GM18873 (cell line): ENCODE measurements around the gene EIF5A2.
"Not testable (repeated sequence)": the region's sequence is repeated elsewhere in the genome, so short reads cannot be mapped to it uniquely, and the experiment has no call there.

Experiments
- ATAC-seq: cut with Tn5 transposase; IDR thresholded peaks from one replicate; pipeline ENCODE4 v1.9.1; 2021; ENCODE audit warnings: mild to moderate bottlenecking, moderate library complexity, moderate number of reproducible peaks; ENCODE audit not compliant: unreplicated experiment, low FRiP score

Gene EIF5A2

GRCh38 chr3:170897199-170897598, 11.2 kb downstream of the EIF5A2 start:
- not testable (repeated sequence) for ATAC-seq

DNA sequence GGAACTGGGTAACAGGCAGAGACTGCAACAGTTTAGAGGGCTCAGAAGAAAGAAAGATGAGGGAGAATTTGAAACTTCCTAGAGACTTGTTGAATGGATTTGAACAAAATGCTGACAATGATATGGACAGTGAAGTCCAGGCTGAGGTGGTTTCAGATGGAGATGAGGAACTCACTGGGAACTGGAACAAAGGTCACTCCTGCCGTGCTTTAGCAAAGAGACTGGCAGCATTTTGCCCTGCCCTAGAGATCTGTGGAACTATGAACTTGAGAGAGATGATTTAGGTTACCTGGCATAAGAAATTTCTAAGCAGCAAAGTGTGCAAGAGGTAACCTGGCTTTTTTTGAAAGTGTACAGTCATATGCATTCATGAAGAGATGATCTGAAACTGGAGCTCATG, 11.7 kb downstream of the EIF5A2 start:
- ATAC-seq: no peak

DNA sequence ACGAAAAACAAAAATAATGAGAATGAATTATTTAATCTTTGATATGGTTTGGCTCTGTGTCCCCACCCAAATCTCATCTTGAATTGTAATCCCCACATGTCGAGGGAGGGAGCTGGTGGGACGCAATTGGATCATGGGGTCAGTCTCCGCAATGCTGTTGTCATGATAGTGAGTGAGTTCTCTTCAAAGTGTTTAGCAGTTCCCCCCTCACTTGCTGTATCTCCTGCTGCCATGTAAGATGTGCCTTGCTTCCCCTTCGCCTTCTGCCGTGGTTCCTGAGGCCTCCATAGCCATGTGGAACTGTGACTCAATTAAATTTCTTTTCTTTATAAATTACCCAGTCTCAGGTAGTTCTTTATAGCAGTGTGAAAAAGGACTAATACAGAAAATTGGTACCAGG, 12.1 kb downstream of the EIF5A2 start:
- not testable (repeated sequence) for ATAC-seq

- ATAC-seq: no peak
Measured at GRCh38 chr3:170893895-170894294, 14.5 kb downstream of the EIF5A2 start.

DNA sequence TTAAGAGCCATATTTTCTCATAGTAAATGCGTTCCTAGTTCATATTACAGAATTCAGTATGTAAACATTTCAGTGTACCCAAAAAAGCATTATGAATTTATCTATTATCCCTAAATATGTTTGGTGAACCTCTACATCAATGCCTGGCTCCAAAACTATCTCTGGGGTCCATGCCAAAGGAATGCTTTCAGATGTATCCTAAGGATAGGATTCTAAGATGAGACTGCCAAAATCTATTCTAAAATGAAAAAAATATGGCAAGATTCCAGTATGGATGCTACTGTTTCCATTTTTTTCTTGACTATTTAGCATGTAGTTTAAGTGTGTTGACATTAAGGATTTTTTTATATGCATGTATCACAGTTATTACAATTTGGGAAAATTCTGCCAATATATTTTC, 18.8 kb downstream of the EIF5A2 start:
- no peak for ATAC-seq

GRCh38 chr3:170889132-170889531, 19.3 kb downstream of the EIF5A2 start:
- ATAC-seq: no peak

DNA sequence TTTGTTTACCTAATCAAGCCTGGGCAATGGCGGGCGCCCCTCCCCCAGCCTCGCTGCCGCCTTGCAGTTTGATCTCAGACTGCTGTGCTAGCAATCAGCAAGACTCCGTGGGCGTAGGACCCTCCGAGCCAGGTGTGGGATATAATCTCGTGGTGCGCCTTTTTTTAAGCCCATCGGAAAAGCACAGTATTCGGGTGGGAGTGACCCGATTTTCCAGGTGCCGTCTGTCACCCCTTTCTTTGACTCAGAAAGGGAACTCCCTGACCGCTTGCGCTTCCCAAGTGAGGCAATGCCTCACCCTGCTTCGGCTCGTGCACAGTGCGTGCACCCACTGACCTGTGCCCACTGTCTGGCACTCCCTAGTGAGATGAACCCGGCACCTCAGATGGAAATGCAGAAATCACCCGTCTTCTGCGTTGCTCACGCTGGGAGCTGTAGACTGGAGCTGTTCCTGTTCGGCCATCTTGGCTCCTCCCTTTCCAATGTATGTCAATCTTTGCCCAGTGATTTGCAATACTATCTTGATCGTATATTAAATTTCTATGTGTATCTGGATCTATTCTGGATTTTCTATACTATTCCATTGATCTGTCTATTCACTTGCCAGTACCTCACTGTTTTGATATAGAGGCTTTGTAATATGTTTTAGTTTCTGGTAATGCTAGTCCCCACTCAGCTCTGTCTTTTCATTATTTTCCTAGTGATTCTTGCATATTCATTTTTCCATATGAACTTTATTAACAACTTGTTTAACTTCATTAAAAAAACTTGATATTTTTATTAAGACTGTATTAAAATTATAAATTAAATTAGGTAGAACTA, 24.1 kb downstream of the EIF5A2 start:
- not testable (repeated sequence) for ATAC-seq

DNA sequence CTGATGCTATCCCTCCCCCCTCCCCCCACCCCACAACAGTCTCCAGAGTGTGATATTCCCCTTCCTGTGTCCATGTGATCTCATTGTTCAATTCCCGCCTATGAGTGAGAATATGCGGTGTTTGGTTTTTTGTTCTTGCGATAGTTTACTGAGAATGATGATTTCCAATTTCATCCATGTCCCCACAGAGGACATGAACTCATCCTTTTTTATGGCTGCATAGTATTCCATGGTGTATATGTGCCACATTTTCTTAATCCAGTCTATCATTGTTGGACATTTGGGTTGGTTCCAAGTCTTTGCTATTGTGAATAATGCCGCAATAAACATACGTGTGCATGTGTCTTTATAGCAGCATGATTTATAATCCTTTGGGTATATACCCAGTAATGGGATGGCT, 29.7 kb downstream of the EIF5A2 start:
- not testable (repeated sequence) for ATAC-seq

DNA sequence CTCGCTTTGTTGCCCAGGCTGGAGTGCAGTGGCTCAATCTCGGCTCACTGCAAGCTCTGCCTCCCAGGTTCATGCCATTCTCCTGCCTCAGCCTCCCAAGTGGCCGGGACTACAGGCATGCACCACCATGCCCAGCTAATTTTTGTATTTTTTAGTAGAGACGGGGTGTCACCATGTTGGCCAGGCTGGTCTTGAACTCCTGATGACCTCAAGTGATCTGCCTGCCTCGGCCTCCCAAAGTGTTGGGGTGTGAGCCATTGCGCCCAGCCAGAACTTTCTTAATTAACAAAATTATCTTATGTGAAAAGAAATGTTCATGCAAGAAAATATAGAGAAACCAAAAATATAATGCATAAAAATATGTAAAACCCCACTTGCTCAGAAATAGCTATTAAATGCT, 31.1 kb downstream of the EIF5A2 start:
- ATAC-seq: not testable (repeated sequence)

- ATAC-seq: no peak
Measured at GRCh38 chr3:170876537-170876936, 31.9 kb downstream of the EIF5A2 start.

DNA sequence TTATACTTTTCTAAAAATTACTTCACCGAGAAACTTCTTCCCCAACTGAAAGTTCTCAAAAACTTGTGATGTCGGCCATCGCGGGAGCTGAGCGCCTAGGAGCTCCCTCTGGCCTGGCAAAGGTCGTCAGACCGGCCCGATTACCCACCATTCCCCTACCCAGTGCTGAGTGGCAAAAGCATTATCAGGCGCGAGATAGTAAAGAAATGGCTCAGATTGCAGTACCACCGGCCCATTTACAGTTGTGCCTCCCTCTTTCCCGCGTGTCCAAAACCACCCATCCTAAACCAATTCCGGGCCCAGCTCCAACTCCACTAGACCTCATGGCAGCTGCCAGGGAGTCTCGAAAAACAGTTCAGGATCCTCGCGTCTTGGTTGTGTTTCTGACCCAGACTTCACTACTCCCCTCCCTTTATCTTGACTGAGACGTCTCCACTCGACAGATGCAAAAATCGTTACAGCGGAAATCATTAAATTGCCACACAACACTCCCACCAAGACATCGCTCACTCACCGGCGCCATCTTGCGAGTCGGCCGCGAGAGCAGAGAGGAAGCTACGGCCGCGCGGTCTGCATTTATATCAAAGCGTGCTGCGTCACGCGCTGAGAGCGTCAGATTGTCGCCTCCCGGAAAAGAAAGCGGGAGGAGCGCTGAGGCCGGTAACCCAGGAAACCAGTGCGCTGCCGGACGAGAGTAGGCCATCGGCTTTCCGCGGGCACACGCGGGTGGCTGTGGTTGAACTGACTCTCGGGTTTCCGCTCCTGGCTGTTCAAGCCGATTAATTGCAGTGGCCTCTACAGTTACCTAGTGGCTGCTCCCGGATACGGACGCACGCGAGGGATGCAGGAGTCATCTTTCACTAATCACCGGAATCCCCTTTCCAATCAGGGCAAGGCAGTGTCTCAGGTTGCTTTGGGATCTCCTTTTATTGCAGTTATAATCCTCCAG, 38.5 kb downstream of the EIF5A2 start, which contains the start of gene RPL22L1:
Gene RPL22L1 (minus strand): TSS at position 551 of the 949 bp plus-strand sequence. CDS start 28 bp downstream, at position 523.
- peak; percentile 94 for ATAC-seq

DNA sequence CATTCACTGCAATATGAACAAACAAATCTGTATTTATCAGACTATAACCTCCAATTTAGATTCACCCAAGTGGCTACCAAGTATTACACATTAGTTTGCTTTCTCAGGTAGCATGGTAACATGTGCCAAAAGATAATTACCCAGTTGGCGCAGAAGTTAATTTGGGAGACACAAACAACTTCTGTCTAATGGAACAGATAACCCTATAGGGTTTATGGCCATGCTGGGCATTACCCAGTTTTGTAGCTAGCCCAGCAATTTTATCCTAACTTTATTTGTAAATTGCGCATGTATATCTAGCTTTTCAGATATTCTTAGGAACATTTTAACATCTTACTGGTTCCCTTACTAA, 39.2 kb downstream of the EIF5A2 start:
- ATAC-seq: no peak

DNA sequence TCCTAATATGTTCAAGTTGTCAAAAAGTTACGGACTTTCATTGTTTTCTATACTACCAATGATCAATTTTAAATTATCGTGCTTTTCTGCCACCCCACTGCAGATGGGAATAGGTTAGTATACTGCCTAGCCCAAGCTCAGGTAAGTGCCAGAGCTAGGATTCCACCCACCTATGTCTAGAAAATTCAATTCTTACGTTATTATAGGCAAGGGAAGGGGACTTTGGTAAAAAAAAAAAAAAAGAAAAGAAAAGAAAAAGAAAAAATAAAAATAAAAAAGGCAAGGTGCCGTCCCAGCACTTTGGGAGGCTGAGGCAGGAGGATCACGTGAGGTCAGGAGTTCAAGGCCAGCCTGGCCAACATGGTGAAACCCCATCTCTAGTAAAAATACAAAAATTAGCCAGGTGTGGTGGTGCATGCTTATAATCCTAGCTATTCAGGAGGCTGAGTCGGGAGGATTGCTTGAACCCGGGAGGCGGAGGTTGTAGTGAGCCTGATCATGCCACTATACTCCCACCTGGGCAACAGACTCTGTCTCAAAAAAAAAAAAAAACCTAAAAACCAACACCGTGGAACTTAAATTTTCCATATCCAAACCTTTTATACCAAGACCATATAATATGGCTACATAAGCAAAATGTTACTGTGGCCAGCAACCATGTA, 39.7 kb downstream of the EIF5A2 start:
- no peak for ATAC-seq

DNA sequence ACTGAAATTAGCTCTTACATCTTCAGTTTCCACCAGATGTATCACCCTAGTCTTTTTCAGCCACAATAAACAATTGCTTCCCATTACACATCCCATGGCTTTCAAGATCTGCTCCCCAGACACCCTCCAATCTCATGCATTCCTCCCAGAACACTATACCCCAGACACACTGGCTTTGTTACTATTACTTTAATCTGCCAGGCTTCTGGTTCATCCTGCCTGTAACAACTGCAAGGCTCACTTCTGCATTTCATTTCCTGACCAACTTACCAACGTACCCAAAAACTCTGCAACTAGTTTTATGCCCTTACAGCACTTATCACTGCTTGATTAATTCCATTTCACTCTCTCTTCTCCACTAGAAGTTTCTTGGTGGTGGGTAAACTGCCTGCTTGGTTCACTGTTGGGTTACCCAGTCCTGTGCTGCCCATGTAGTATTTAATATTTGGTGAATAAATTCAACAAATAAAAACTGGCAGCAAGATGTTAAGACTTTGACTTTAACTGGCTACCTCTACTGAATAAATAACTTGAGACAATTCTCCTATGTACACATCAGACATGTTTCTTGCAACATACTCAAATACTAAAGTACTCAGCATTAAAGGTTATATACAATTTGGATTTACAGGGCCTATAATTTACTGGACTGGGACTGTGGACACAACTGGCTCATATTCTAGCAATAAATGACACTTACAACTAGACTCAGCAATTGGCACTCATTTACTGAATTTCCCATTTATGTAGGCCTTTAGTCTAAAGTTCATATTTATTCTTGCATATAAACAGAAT, 41.1 kb downstream of the EIF5A2 start:
- no peak for ATAC-seq

DNA sequence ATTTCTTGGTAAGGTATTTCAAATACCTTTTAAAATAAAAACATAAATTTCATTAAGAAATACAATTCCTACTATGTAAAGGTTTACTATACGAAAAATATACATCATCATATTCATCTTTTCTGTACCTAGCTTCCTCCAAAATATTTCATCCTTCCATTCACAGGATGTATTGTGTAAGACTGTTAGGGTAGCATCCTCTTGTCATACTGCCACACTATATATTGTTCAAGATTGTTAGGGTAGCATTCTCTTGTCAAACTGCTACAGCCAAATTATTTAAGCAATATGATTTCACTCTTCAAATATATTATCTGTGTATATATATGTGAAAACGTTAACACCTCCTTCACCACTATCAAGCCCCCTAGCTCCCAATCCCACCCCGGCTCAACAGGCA, 41.9 kb downstream of the EIF5A2 start:
- no peak for ATAC-seq

DNA sequence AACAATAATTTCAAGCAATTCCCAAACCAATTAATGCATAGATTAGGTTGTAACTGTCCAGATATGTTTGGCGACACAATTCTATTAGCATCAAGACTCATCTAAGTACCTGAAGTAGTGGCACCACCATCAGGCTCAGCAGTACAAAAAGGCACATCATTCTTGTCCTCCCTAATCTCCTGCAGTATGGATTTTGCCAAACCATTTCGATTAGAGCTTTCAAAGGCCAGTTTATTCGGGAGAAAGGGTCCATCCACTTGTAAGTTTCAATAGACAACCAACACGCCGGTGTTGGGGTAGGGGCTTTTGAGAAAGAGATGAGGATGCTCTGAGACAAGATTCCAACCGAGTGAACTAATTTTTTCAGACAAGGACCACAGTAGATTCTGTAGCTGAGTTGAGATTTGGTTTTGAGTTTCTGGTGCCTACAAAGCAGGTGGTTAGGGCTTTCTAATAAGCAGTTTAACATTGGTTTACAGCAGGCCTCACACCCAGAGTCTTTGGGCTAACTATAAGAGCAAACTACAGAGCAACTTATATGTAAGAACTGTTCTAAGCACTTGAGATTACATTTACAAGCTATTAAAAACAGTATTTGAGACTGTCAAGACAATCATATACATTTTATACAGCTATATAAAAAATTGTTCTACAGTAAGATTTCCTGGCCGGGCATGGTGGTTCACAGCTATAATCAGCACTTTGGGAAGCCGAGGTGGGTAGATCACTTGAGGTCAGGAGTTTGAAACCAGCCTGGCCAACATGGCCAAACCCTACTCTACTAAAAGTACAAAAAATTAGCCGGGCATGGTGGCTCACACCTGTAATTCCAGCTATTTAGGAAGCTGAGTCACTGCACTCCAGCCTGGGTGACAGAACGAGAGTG, 43.0 kb downstream of the EIF5A2 start:
- no peak for ATAC-seq

DNA sequence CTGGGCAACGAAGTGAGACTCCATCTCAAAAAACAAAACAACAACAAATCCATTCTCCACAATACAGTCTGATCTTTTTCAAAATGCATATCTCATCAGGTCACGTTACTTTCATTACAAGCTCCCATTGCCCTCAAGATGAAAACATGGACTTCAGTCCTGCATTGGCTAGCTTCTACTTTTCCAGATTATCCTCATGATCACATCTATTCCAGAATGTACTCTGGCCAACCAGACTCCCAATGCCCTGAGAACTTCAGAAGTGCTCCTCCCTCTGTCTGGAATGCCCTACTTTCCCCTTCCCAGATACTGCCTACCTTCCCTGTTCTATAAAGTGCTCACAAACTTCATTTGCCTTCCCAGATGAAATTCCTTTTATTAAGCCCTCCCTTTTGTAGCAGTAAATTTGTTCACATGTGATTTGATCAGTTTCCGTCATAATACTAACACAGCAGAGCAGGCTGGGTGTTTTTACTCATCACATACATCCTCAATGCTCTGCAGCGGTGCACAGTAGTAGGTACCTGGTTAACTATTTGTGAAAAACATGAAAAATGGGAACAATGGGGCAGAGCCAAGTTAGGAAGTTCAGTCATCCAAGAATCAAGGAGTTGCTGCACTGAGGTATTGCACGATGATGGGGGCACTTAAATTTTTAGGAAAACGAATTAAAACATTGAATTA, 43.8 kb downstream of the EIF5A2 start:
- no peak for ATAC-seq

- ATAC-seq: no peak
Measured at GRCh38 chr3:170863816-170864215, 44.6 kb downstream of the EIF5A2 start.
